HepG2 (cell line): Measurements from ENCODE around the gene FNDC3B. TPM values are rescaled to one million over a fixed set of nuclear protein-coding genes. Genes with fewer than 3 reads are reported as not detected.

ENCODE experiments used
- EED ChIP-seq: sonication (generic); formaldehyde crosslinking; IDR thresholded peaks from 2 replicates; pipeline ENCODE4 v1.5.0; 2020; ENCODE audit warnings: mild to moderate bottlenecking, missing genetic modification reagents
- KDM2A ChIP-seq: sonication (generic); formaldehyde crosslinking; IDR thresholded peaks from 2 replicates; pipeline ENCODE4 v1.4.0; 2020; ENCODE audit warnings: low read depth, missing genetic modification reagents, borderline replicate concordance
- KLF11 ChIP-seq: IDR thresholded peaks from 2 replicates; pipeline ENCODE4 v1.6.1; 2016; ENCODE audit warnings: missing compliant biosample characterization
- KLF13 ChIP-seq: sonication (generic); formaldehyde crosslinking; IDR thresholded peaks from 2 replicates; pipeline ENCODE4 v1.4.0; 2020; ENCODE audit warnings: mild to moderate bottlenecking, missing genetic modification reagents
- KLF6 ChIP-seq: IDR thresholded peaks from 2 replicates; pipeline ENCODE4 v1.8.0; 2016; ENCODE audit warnings: missing biosample characterization, missing genetic modification reagents
- NFKBIZ ChIP-seq: IDR thresholded peaks from 2 replicates; pipeline ENCODE4 v1.6.1; 2018; ENCODE audit warnings: missing genetic modification reagents, missing compliant biosample characterization
- SETDB1 ChIP-seq: sonication (generic); formaldehyde crosslinking; IDR thresholded peaks from 2 replicates; pipeline ENCODE4 v1.5.1; 2020; ENCODE audit warnings: missing genetic modification reagents, mild to moderate bottlenecking, borderline replicate concordance
- SP140L ChIP-seq: sonication (generic); formaldehyde crosslinking; IDR thresholded peaks from 2 replicates; pipeline ENCODE4 v1.4.0; 2020; ENCODE audit warnings: missing genetic modification reagents, borderline replicate concordance
- ZNF124 ChIP-seq: sonication (generic); formaldehyde crosslinking; IDR thresholded peaks from 2 replicates; pipeline ENCODE4 v1.4.0; 2020; ENCODE audit warnings: missing genetic modification reagents
- ZNF20 ChIP-seq: sonication (generic); formaldehyde crosslinking; IDR thresholded peaks from 2 replicates; pipeline ENCODE4 v1.4.0; 2020; ENCODE audit warnings: mild to moderate bottlenecking, moderate library complexity, missing genetic modification reagents
- ZNF652 ChIP-seq: IDR thresholded peaks from 2 replicates; pipeline ENCODE4 v1.6.1; 2016; ENCODE audit warnings: low read depth, borderline replicate concordance
- ZNF768 ChIP-seq: sonication (generic); formaldehyde crosslinking; IDR thresholded peaks from 2 replicates; pipeline ENCODE4 v1.4.0; 2020; ENCODE audit warnings: missing genetic modification reagents
- ZNF883 ChIP-seq: sonication (generic); formaldehyde crosslinking; IDR thresholded peaks from 2 replicates; pipeline ENCODE4 v1.5.1; 2020; ENCODE audit warnings: mild to moderate bottlenecking, missing genetic modification reagents; ENCODE audit errors: not compliant biosample characterization
- polyA plus RNA-seq, 8 experiments: library from polyadenylated mRNA; depleted of rRNA in 3 of 8; stranded (reverse) in 7 of 8; unstranded in 1 of 8; fragments of >200 nt; fragmentation: Illumina TruSeq in 4 of 8; extraction: Trizol in 4 of 8; gene quantifications; 2 replicates each; pipeline versions ENCODE4 v1.2.1 to v1.2.3, GENCODE V29; 2011 to 2016; ENCODE audit warnings: low read depth in 4 of 8, missing spikeins in 1 of 8, mixed read lengths in 1 of 8; ENCODE audit not compliant: insufficient read depth in 1 of 8
- total RNA-seq, 5 experiments: library from RNA; depleted of rRNA; stranded (reverse); fragments of >200 nt; fragmentation: Illumina TruSeq; extraction: Trizol; gene quantifications; 2 replicates each; pipeline ENCODE4 v1.2.3, GENCODE V29; 2016; ENCODE audit warnings: low read depth in 1 of 5
- TF ChIP-seq, protein P1 (sequence below): sonication (generic); formaldehyde crosslinking; IDR thresholded peaks from 2 replicates; pipeline ENCODE4 v1.5.1; 2020; ENCODE audit warnings: mild to moderate bottlenecking, missing genetic modification reagents, moderate library complexity
- TF ChIP-seq, protein P2 (sequence below): sonication (generic); formaldehyde crosslinking; IDR thresholded peaks from 2 replicates; pipeline ENCODE4 v1.5.0; 2020; ENCODE audit warnings: mild to moderate bottlenecking, missing genetic modification reagents
- TF ChIP-seq, protein P3 (sequence below): sonication (generic); formaldehyde crosslinking; IDR thresholded peaks from 2 replicates; pipeline ENCODE4 v1.8.1; 2022; ENCODE audit warnings: low read depth, mild to moderate bottlenecking, missing genetic modification reagents
- TF ChIP-seq, protein P4 (sequence below): sonication (generic); formaldehyde crosslinking; IDR thresholded peaks from 2 replicates; pipeline ENCODE4 v1.4.0; 2020; ENCODE audit warnings: mild to moderate bottlenecking, low read depth, missing genetic modification reagents
- TF ChIP-seq, protein P5 (sequence below): IDR thresholded peaks from 2 replicates; pipeline ENCODE4 v1.6.1; 2016; ENCODE audit warnings: mild to moderate bottlenecking, missing biosample characterization, missing genetic modification reagents

The FNDC3B gene
- total and polyA plus RNA-seq, 2 of the 13 experiments (the other 11 are each of a cell fraction or from before 2014, with no cell fraction given), result 74.8 to 103 TPM

DNA sequence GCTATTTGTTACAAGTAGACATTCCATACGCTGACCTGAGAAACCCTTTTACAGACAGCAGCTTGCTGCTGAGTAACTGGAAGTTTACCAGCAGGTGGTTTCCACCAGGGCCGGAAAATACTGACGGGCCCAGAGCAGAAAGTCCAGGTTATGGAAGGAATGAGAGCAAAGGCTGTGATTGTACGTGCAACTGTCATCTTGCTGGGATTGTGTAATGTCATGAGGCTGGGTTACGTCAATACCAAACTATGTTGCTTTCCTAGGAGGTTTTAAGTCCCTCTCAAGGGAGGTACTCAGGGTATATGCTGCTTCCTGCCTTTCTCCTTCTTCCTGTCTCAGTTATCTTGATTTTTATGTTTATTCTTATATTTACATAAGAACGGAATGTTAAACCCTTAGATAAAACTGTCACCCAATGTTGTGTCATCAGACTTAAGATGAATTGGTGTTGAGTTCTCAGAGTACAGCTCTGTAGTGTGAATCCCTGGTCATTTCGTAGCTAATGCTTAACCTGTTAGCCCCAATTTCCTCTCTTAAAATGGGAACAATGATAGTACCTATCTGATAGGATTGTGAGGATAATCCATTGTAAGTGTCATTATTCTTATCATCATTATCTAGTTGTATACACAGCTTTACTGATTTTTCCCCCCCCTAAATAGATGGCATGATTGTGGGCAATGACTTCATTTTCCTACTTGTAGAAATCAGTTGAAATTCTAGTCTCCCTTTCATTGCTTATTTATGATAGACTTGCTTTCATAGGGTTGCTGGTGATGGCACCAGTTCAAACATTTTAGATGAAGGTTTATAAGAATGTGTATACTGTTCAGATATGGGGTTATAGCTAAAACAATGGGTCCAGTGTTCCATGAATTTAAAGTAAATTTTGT is 101.4 kb downstream of the FNDC3B start (continued):
- TF ChIP-seq, protein P1, sequence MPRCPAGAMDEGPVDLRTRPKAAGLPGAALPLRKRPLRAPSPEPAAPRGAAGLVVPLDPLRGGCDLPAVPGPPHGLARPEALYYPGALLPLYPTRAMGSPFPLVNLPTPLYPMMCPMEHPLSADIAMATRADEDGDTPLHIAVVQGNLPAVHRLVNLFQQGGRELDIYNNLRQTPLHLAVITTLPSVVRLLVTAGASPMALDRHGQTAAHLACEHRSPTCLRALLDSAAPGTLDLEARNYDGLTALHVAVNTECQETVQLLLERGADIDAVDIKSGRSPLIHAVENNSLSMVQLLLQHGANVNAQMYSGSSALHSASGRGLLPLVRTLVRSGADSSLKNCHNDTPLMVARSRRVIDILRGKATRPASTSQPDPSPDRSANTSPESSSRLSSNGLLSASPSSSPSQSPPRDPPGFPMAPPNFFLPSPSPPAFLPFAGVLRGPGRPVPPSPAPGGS (CRISPR knock-in tag), result peak; percentile 66; the same call in 1 of the 2 replicates
- TF ChIP-seq, protein P2, sequence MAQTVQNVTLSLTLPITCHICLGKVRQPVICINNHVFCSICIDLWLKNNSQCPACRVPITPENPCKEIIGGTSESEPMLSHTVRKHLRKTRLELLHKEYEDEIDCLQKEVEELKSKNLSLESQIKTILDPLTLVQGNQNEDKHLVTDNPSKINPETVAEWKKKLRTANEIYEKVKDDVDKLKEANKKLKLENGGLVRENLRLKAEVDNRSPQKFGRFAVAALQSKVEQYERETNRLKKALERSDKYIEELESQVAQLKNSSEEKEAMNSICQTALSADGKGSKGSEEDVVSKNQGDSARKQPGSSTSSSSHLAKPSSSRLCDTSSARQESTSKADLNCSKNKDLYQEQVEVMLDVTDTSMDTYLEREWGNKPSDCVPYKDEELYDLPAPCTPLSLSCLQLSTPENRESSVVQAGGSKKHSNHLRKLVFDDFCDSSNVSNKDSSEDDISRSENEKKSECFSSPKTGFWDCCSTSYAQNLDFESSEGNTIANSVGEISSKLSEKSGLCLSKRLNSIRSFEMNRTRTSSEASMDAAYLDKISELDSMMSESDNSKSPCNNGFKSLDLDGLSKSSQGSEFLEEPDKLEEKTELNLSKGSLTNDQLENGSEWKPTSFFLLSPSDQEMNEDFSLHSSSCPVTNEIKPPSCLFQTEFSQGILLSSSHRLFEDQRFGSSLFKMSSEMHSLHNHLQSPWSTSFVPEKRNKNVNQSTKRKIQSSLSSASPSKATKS (CRISPR knock-in tag), result 0 out of 2 replicates have a peak, but pooled peaks have one; percentile 91
- TF ChIP-seq SETDB1, result no peak
- no peak for TF ChIP-seq ZNF20 (CRISPR knock-in tag)
- TF ChIP-seq NFKBIZ (CRISPR knock-in tag), result peak; percentile 93
- TF ChIP-seq KLF13 (CRISPR knock-in tag), result no peak
- TF ChIP-seq, protein P3, sequence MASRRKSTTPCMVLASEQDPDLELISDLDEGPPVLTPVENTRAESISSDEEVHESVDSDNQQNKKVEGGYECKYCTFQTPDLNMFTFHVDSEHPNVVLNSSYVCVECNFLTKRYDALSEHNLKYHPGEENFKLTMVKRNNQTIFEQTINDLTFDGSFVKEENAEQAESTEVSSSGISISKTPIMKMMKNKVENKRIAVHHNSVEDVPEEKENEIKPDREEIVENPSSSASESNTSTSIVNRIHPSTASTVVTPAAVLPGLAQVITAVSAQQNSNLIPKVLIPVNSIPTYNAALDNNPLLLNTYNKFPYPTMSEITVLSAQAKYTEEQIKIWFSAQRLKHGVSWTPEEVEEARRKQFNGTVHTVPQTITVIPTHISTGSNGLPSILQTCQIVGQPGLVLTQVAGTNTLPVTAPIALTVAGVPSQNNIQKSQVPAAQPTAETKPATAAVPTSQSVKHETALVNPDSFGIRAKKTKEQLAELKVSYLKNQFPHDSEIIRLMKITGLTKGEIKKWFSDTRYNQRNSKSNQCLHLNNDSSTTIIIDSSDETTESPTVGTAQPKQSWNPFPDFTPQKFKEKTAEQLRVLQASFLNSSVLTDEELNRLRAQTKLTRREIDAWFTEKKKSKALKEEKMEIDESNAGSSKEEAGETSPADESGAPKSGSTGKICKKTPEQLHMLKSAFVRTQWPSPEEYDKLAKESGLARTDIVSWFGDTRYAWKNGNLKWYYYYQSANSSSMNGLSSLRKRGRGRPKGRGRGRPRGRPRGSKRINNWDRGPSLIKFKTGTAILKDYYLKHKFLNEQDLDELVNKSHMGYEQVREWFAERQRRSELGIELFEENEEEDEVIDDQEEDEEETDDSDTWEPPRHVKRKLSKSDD, result peak; percentile 87
- TF ChIP-seq KLF11 (CRISPR knock-in tag), result 0 out of 2 replicates have a peak, but pooled peaks have one; percentile 34
- TF ChIP-seq, protein P4, sequence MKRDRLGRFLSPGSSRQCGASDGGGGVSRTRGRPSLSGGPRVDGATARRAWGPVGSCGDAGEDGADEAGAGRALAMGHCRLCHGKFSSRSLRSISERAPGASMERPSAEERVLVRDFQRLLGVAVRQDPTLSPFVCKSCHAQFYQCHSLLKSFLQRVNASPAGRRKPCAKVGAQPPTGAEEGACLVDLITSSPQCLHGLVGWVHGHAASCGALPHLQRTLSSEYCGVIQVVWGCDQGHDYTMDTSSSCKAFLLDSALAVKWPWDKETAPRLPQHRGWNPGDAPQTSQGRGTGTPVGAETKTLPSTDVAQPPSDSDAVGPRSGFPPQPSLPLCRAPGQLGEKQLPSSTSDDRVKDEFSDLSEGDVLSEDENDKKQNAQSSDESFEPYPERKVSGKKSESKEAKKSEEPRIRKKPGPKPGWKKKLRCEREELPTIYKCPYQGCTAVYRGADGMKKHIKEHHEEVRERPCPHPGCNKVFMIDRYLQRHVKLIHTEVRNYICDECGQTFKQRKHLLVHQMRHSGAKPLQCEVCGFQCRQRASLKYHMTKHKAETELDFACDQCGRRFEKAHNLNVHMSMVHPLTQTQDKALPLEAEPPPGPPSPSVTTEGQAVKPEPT (CRISPR knock-in tag), result no peak
- TF ChIP-seq KDM2A (CRISPR knock-in tag), result peak; percentile 53
- TF ChIP-seq ZNF768 (CRISPR knock-in tag), result no peak
- peak; percentile 51; the same call in 1 of the 2 replicates for TF ChIP-seq ZNF652 (CRISPR knock-in tag)
- no peak for TF ChIP-seq ZNF883 (CRISPR knock-in tag)
- TF ChIP-seq, protein P5, sequence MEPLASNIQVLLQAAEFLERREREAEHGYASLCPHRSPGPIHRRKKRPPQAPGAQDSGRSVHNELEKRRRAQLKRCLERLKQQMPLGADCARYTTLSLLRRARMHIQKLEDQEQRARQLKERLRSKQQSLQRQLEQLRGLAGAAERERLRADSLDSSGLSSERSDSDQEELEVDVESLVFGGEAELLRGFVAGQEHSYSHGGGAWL (CRISPR knock-in tag), result no peak
- peak; percentile 48; the same call in 1 of the 2 replicates for TF ChIP-seq KLF6
- no peak for TF ChIP-seq EED (CRISPR knock-in tag)
- TF ChIP-seq SP140L, result peak; percentile 96; the same call in 1 of the 2 replicates
- TF ChIP-seq ZNF124 (CRISPR knock-in tag), result peak; percentile 95
